IPS-11a (cell line): ENCODE data around the gene CHMP6.

ENCODE experiments used
- H3K4me3 ChIP-seq: one replicate; pipeline ENCODE4 v1.5.1; 2013; ENCODE audit warnings: low read depth, low read length, control low read depth

The CHMP6 gene

GRCh38 chr17:80956321-80957190 is 35.1 kb upstream of the CHMP6 start:
- H3K4me3 ChIP-seq: no peak overlapping the region

GRCh38 chr17:80957461-80957941 is 34.1 kb upstream of the CHMP6 start:
- H3K4me3 ChIP-seq: no peak overlapping the region

GRCh38 chr17:80959330-80960036 is 32.2 kb upstream of the CHMP6 start:
- no peak overlapping the region for H3K4me3 ChIP-seq

- no peak overlapping the region for H3K4me3 ChIP-seq
Observed at GRCh38 chr17:80960037-80960796, 31.4 kb upstream of the CHMP6 start.

- no peak overlapping the region for H3K4me3 ChIP-seq
Observed at GRCh38 chr17:80960797-80961452, 30.7 kb upstream of the CHMP6 start.

GRCh38 chr17:80961541-80962330 is 29.9 kb upstream of the CHMP6 start:
- no peak overlapping the region for H3K4me3 ChIP-seq

GRCh38 chr17:80962356-80963329 is 29.0 kb upstream of the CHMP6 start:
- no peak overlapping the region for H3K4me3 ChIP-seq

GRCh38 chr17:80963812-80964543 is 27.7 kb upstream of the CHMP6 start:
- no peak overlapping the region for H3K4me3 ChIP-seq

- H3K4me3 ChIP-seq: no peak overlapping the region
Observed at GRCh38 chr17:80964544-80964856, 27.1 kb upstream of the CHMP6 start.

GRCh38 chr17:80964859-80965580 is 26.6 kb upstream of the CHMP6 start:
- H3K4me3 ChIP-seq: no peak overlapping the region

- H3K4me3 ChIP-seq: no peak overlapping the region
Observed at GRCh38 chr17:80965606-80966005, 26.0 kb upstream of the CHMP6 start.

- H3K4me3 ChIP-seq: no peak overlapping the region
Observed at GRCh38 chr17:80967404-80967872, 24.2 kb upstream of the CHMP6 start.

GRCh38 chr17:80968602-80969029 is 23.0 kb upstream of the CHMP6 start:
- no peak overlapping the region for H3K4me3 ChIP-seq

GRCh38 chr17:80969030-80969673 is 22.5 kb upstream of the CHMP6 start:
- no peak overlapping the region for H3K4me3 ChIP-seq

- H3K4me3 ChIP-seq: no peak overlapping the region
Observed at GRCh38 chr17:80969674-80970043, 22.0 kb upstream of the CHMP6 start.

- H3K4me3 ChIP-seq: no peak overlapping the region
Observed at GRCh38 chr17:80970044-80970761, 21.4 kb upstream of the CHMP6 start.
